BLaER1 treated with 17β-estradiol and CSF1 and Interleukin-3, amounts not matched to agents 10 nM and 100 nM (cell line): ENCODE data around the gene TFEB.
A peak's percentile ranks its signal among the peaks of the same experiment; 100 is the strongest.

ENCODE experiments used
- H3K27ac ChIP-seq, 11 experiments: shearing (Covaris generic); formaldehyde crosslinking; 2 replicates each; pipeline ENCODE4 v1.8.1; 2022
- H3K27me3 ChIP-seq, 11 experiments: shearing (Covaris generic); formaldehyde crosslinking; 2 replicates each; pipeline ENCODE4 v1.8.1; 2022
- H3K36me3 ChIP-seq, 11 experiments: shearing (Covaris generic); formaldehyde crosslinking; 2 replicates each; pipeline ENCODE4 v1.8.1; 2022
- H3K4me1 ChIP-seq, 10 experiments: shearing (Covaris generic); formaldehyde crosslinking; 2 replicates each; pipeline ENCODE4 v1.8.1; 2022
- H3K4me2 ChIP-seq, 11 experiments: shearing (Covaris generic); formaldehyde crosslinking; 2 replicates each; pipeline ENCODE4 v1.8.1; 2022
- H3K4me3 ChIP-seq, 10 experiments: shearing (Covaris generic); formaldehyde crosslinking; 2 replicates each; pipeline ENCODE4 v1.8.1; 2022
- H3K9ac ChIP-seq, 11 experiments: shearing (Covaris generic); formaldehyde crosslinking; 2 replicates each; pipeline ENCODE4 v1.8.1; 2022
- H3K9me3 ChIP-seq, 11 experiments: shearing (Covaris generic); formaldehyde crosslinking; replicated peaks in 1 of 11; 2 replicates each; pipeline ENCODE4 v1.8.1; 2022
- H4K20me1 ChIP-seq, 11 experiments: shearing (Covaris generic); formaldehyde crosslinking; 2 replicates each; pipeline ENCODE4 v1.8.1; 2022
- Cebpa-rat ChIP-seq, 11 experiments: shearing (Covaris generic); IDR thresholded peaks; 2 replicates each; pipeline ENCODE4 v1.8.1; 2022

Gene TFEB

GRCh38 chr6:41735427-41736185 lies at the start of gene TFEB:
TFEB (minus strand) TSS chr6:41735608; CDS start chr6:41691213, 44,395 bp downstream.
- Histone ChIP-seq H4K20me1 (peaks cover 4 to 31% (median 10%) of the 10 kb centered on the region in 11 experiments; a peak in 14 of 22 replicates), H3K4me1 (peaks cover 37 to 48% (median 42%) of the 10 kb centered on the region in 10 experiments), H3K9ac (peak within 1 kb of the TSS; percentile 87 to 99 (median 95)), H3K36me3 (peaks cover 0 to 5% (median 0%) of the 10 kb centered on the region in 11 experiments; a peak in 1 of 22 replicates), H3K9me3 (no peaks in the 10 kb centered on the region), H3K27ac (peak within 1 kb of the TSS; percentile 79 to 100 (median 96)), H3K4me2 (peak within 1 kb of the TSS; percentile 78 to 100 (median 99)), H3K4me3 (peak within 1 kb of the TSS; percentile 77 to 98 (median 90)), H3K27me3 (no peaks in the 10 kb centered on the region)
- TF ChIP-seq Cebpa-rat (IDR thresholded peaks at IDR 0.05): no peak

GRCh38 chr6:41784581-41785171 lies 49.3 kb upstream of the TFEB start:
- Histone ChIP-seq H3K36me3 (peaks cover 6 to 14% (median 11%) of the 10 kb centered on the region in 11 experiments; a peak in 21 of 22 replicates), H3K9ac (no peak overlapping the region; a peak in 1 of 22 replicates), H3K4me2 (peak overlapping the region in 10 of 11 experiments; percentile 8 to 99 (median 97); a peak in 19 of 22 replicates), H3K27ac (no peak overlapping the region; a peak in 1 of 22 replicates), H4K20me1 (peaks cover 0 to 17% (median 8%) of the 10 kb centered on the region in 11 experiments; a peak in 12 of 22 replicates), H3K27me3 (peaks cover 0 to 7% (median 0%) of the 10 kb centered on the region in 11 experiments; a peak in 3 of 22 replicates), H3K4me3 (no peak overlapping the region), H3K4me1 (peaks cover 47 to 56% (median 52%) of the 10 kb centered on the region in 10 experiments), H3K9me3 (no peaks in the 10 kb centered on the region)
- no peak for TF ChIP-seq Cebpa-rat (IDR thresholded peaks at IDR 0.05)

GRCh38 chr6:41783106-41783780 lies 47.8 kb upstream of the TFEB start:
- no peak overlapping the region for H3K4me3 ChIP-seq
- H3K9me3 ChIP-seq: no peaks in the 10 kb centered on the region
- no peak overlapping the region for H3K27ac ChIP-seq
- H3K4me1 ChIP-seq: peaks cover 43 to 53% (median 47%) of the 10 kb centered on the region in 10 experiments
- no peaks in the 10 kb centered on the region for H3K36me3 ChIP-seq
- peaks cover 0 to 7% (median 0%) of the 10 kb centered on the region in 11 experiments; a peak in 3 of 22 replicates for H3K27me3 ChIP-seq
- H3K9ac ChIP-seq: 0 out of 22 replicates have a peak overlapping the region, but pooled peaks of 1 of the 11 experiments have one; percentile 14
- H3K4me2 ChIP-seq: no peak overlapping the region
- no peak for TF ChIP-seq Cebpa-rat (IDR thresholded peaks at IDR 0.05)
- H4K20me1 ChIP-seq: peaks cover 0 to 17% (median 0%) of the 10 kb centered on the region in 11 experiments; a peak in 3 of 22 replicates

GRCh38 chr6:41781366-41781730 lies 45.9 kb upstream of the TFEB start:
- Histone ChIP-seq H3K4me3 (peak overlapping the region; percentile 67 to 79 (median 73); a peak in 18 of 20 replicates), H3K27ac (peak overlapping the region in 1 of 11 experiments; percentile 25; a peak in 1 of 22 replicates), H3K4me1 (peaks cover 54 to 72% (median 64%) of the 10 kb centered on the region in 10 experiments), H3K9me3 (no peaks in the 10 kb centered on the region), H3K27me3 (peaks cover 0 to 7% (median 0%) of the 10 kb centered on the region in 11 experiments; a peak in 3 of 22 replicates), H3K9ac (peak overlapping the region in 9 of 11 experiments; percentile 45 to 82 (median 67); a peak in 11 of 22 replicates), H3K4me2 (peak overlapping the region; percentile 81 to 100 (median 97)), H4K20me1 (peaks cover 0 to 17% (median 0%) of the 10 kb centered on the region in 11 experiments; a peak in 3 of 22 replicates), H3K36me3 (peaks cover 0 to 9% (median 4%) of the 10 kb centered on the region in 11 experiments; a peak in 7 of 22 replicates)
- TF ChIP-seq Cebpa-rat (IDR thresholded peaks at IDR 0.05): no peak

GRCh38 chr6:41780551-41781365 lies 45.4 kb upstream of the TFEB start, which contains the start of gene PRICKLE4:
PRICKLE4 (plus strand) TSS chr6:41780782; CDS start chr6:41783474, 2,692 bp downstream.
- Histone ChIP-seq H3K27ac (peak within 1 kb of the TSS; percentile 37 to 75 (median 60); a peak in 19 of 22 replicates), H4K20me1 (peaks cover 0 to 12% (median 0%) of the 10 kb centered on the region in 11 experiments; a peak in 3 of 22 replicates), H3K9me3 (no peaks in the 10 kb centered on the region), H3K4me2 (peak within 1 kb of the TSS; percentile 96 to 100 (median 98)), H3K4me3 (peak within 1 kb of the TSS; percentile 67 to 79 (median 73)), H3K9ac (peak within 1 kb of the TSS; percentile 73 to 84 (median 82)), H3K36me3 (peaks cover 0 to 11% (median 4%) of the 10 kb centered on the region in 11 experiments; a peak in 9 of 22 replicates), H3K4me1 (peaks cover 49 to 69% (median 59%) of the 10 kb centered on the region in 10 experiments), H3K27me3 (peaks cover 0 to 7% (median 0%) of the 10 kb centered on the region in 11 experiments; a peak in 3 of 22 replicates)
- no peak for TF ChIP-seq Cebpa-rat (IDR thresholded peaks at IDR 0.05)

GRCh38 chr6:41779788-41780550 lies 44.6 kb upstream of the TFEB start, which contains the start of gene FRS3:
FRS3 (minus strand) TSS chr6:41779900; CDS start chr6:41776987, 2,913 bp downstream.
- Histone ChIP-seq H3K4me3 (peak within 1 kb of the TSS; percentile 67 to 79 (median 73)), H3K27ac (peak within 1 kb of the TSS; percentile 37 to 75 (median 60); a peak in 19 of 22 replicates), H3K9ac (peak within 1 kb of the TSS; percentile 73 to 84 (median 82)), H4K20me1 (peaks cover 0 to 11% (median 0%) of the 10 kb centered on the region in 11 experiments; a peak in 4 of 22 replicates), H3K9me3 (no peaks in the 10 kb centered on the region), H3K27me3 (peaks cover 0 to 7% (median 0%) of the 10 kb centered on the region in 11 experiments; a peak in 3 of 22 replicates), H3K36me3 (peaks cover 5 to 19% (median 12%) of the 10 kb centered on the region in 11 experiments), H3K4me2 (peak within 1 kb of the TSS; percentile 96 to 100 (median 98)), H3K4me1 (peaks cover 42 to 61% (median 51%) of the 10 kb centered on the region in 10 experiments)
- TF ChIP-seq Cebpa-rat (IDR thresholded peaks at IDR 0.05): no peak

GRCh38 chr6:41779336-41779735 lies 43.9 kb upstream of the TFEB start:
- no peaks in the 10 kb centered on the region for H3K9me3 ChIP-seq
- H3K36me3 ChIP-seq: peaks cover 12 to 25% (median 19%) of the 10 kb centered on the region in 11 experiments
- peaks cover 0 to 7% (median 0%) of the 10 kb centered on the region in 11 experiments; a peak in 2 of 22 replicates for H4K20me1 ChIP-seq
- H3K27ac ChIP-seq: peak overlapping the region; percentile 37 to 75 (median 60); a peak in 19 of 22 replicates
- peak overlapping the region; percentile 67 to 79 (median 73) for H3K4me3 ChIP-seq
- peak overlapping the region; percentile 93 to 99 (median 97) for H3K4me2 ChIP-seq
- H3K27me3 ChIP-seq: peaks cover 0 to 7% (median 0%) of the 10 kb centered on the region in 11 experiments; a peak in 3 of 22 replicates
- no peak for TF ChIP-seq Cebpa-rat (IDR thresholded peaks at IDR 0.05)
- peak overlapping the region; percentile 73 to 84 (median 82) for H3K9ac ChIP-seq
- peaks cover 35 to 55% (median 45%) of the 10 kb centered on the region in 10 experiments for H3K4me1 ChIP-seq
